HK-2 (cell line): ENCODE results near the gene ZDBF2.
"Not testable (repeated sequence)": the region's sequence is repeated elsewhere in the genome, so short reads cannot be mapped to it uniquely, and the experiment has no call there.

Experiments used
- DNase-seq: peaks from one replicate; pipeline ENCODE4 v3.0.0-alpha.2; 2018; ENCODE audit not compliant: unreplicated experiment

The ZDBF2 gene

DNA sequence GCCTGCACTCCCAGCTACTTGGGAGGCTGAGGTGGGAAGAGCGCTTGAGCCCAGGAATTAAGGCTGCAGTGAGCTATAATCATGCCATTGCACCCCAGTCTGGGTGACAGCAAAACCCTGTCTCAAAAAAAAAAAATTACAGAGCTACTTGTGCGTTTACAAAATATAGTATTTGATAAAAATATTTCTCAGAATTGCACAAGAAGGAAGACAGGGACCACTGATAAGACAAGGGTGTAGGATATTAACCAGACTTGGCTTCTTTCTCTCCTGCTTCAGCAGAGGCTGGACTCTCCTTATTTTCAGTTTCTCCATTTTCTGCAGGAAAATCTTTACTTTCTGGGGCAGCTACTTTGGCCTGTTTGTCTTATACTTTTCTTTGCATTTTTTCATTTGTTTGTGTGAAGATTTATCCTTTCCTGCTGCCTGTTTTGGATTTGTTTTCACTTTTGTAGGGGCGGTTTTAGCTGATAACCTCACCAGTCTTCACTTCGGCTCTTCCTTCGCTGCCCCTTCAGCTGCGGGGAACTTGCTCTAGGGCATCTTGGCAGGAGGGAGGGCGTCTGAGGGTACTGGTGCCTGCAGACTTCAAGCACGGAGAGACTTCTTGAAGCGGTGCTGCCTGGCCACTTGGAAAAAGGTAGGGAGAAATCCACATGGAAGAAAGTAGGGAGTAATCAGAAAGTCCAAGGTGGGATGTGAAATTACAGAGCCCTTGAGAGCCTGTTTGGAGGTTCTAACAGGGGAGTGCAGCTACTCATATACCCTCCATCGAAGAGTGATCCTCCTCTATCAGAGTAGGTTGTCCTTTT lies 14.9 kb upstream of the ZDBF2 start:
- DNase-seq = no peak

DNA sequence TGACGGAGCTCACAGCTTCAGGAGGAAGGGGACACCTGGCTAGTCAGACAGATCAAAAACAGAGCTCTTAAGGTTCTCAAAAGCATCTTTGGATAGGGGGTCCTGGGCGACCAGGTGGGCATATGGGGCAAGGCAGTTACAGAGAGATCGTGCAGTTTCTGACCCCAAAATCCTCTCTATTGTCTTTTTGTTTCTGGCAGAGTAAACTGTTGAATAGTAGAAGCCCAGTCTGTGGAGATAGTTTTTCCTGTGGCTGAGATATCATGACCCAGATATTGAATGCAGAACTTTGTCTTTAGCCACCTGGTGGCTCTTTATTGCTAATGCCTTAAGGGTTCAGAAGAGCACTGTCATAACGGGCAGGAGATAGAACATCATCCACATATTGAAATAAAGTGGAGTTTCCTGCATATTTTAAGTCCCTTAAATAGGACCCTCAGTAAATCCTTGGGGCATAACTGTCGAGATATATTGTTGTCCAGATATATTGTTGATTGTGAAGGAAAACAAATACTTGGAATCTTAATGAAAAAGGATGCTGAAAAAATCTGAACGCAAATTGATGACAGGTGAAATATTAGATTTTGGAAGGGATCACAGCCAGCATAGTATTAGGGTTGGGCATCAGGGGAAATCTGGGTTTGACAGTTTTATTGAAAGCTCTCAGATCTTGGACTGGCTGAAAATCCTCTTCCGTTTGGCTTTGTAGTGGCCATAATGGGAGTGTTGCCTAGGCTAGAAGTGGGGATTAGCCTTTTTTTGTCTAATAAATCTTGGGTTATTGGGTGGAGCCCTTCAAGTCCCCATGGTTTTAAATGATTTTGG lies 14.1 kb upstream of the ZDBF2 start:
- no peak for DNase-seq

- no peak for DNase-seq
These were observed 10.4 kb upstream of the ZDBF2 start for GRCh38 chr2:206263959-206264603.

DNA sequence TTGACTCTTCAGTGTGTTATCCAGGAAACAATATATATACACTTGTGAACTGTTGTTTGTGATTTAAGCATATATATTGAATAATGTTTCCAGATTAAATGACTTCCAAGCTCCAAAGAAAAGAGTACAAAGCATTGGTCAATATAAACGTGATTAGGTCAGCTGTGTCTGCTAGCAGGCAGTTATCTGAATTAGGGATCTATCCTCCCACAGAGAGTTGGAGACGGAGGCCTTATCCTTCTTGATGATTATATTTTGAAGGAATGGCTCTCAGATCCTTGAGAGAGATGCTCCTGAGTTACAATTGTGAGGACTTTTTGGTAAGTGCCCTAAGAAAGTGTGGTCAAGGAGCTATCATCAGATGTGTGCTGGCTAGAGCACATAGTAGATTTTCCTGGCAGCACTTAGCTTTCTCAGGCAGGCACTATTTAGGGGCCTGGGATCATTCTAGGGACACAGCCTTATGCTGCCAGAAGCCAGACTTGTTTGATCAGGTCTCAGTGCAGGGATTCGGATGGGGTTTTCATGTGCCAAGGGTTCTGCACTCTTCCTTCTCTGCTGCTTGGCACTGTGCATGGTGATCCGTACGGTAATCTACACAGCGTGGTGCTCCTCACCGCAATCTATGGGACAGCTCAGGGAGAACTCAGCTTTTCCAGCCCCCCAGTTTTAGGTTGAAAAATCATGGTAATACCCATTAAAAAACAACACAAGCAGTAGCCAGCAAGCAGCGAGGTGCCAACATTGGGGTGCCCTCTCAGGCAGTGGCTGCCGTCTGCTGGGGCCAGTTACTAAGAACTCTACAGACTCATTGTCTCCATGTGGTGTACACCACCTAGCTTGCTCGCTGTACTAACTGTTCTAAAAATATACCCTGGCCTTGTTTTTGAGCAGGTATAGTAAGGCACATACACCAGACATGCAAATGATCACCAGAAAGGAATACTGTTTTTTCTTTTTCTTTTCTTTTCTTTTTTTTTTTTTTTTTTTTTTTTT lies 8.0 kb upstream of the ZDBF2 start:
- no peak for DNase-seq

- DNase-seq = no peak
These were observed 6.9 kb upstream of the ZDBF2 start for GRCh38 chr2:206267567-206267966.

DNA sequence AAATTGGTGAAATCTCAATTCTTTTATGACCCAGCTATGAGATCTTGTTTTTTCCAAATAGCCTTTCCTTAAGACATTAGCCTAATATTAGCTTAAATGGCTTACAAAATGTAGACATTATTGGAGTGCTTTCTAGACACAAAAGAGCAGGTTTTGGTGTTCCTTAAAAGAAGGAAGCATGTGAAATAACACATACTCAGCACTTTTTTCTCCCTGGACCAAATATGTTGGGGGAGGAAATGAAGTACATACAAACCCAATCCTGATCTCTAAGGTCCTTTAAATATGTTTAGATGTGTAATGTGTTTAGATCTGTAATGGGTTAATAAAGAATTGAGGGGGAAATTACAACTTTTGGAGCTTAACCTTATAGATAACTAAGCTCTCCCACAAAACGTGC lies 3.4 kb upstream of the ZDBF2 start:
- DNase-seq = no peak

DNA sequence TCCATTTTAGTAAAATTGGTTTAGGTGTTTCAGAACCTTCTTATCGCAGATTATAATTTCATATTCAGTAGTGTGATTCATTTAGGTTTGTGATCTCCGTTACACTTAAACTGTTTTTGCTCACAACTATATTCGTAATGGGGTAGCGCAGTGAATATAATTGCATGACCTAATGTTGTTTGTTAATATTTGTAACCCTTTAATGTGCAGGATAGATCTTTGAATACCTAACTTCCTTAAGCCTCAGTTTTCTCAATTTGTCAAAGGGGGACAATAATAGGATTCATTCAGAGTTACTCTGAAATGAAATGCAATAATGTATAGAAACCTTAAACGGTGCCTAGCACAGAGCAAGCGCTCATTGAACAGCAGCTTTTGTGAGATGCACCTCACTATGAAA lies 558 bp upstream of the ZDBF2 start:
- no peak for DNase-seq

- peak; percentile 22 for DNase-seq
These were observed 1.0 kb downstream of the ZDBF2 start for GRCh38 chr2:206275312-206276055.

GRCh38 chr2:206276169-206276942 lies 1.9 kb downstream of the ZDBF2 start:
- DNase-seq = no peak

GRCh38 chr2:206277503-206277902 lies 3.0 kb downstream of the ZDBF2 start:
- DNase-seq = no peak

DNA sequence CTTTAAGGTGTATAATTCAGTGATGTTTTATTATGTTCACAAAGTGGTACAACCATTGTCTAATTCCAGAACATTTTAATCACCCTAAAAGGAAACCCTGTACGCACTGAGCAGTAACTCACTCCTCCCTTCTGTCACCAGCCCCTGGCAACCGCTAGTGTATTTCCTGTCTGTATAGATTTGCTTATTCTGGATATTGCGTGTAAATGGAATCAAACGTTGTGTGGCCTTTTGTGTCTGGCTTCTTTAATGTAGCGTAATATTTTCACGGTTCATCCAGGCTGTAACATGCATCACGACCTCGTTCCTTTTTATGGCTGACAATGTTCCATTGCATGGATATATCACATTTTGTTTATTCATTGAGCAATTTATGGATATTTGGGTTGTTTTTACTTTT lies 8.3 kb downstream of the ZDBF2 start:
- DNase-seq = no peak

DNA sequence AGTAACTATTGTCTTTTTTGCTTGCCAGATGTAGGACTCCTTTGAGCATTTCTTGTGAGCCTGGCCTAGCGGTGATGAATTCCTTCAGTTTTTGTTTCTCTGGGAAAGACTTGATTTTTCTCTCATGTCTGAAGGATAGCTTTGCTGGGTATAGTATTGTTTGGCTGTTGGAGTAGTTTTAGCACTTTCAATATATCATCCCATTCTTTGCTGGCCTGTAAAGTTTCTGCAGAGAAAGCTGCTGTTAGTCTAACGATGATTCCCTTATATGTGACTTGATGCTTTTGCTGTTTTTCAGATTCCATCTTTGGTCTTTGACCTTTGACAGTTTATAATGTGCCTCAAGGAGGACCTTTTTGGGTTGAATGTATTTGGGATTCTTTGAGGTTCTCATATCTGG lies 12.7 kb downstream of the ZDBF2 start:
- DNase-seq = no peak

DNA sequence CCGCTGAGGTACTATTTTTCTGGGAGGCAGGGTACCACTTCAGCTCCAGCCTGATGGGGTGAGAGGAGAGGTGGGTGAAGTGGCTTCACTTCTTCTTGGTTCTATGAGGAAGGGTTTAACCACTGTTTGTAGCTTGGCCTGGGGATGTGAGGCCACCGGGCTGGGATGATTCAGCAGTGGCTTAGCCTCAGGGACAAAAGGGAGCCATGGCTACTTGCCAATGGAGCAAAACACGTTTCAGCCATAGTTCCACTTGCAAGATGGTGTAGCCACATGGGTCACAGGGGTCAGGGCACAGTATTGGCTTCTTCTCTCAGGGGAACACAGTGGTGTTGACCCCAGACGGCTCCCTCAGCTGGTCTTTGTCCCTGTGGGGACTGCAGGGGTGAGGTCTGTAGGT lies 14.9 kb downstream of the ZDBF2 start:
- DNase-seq = no peak

- peak; percentile 14 for DNase-seq
These were observed 21.7 kb downstream of the ZDBF2 start for GRCh38 chr2:206296128-206296527.

DNA sequence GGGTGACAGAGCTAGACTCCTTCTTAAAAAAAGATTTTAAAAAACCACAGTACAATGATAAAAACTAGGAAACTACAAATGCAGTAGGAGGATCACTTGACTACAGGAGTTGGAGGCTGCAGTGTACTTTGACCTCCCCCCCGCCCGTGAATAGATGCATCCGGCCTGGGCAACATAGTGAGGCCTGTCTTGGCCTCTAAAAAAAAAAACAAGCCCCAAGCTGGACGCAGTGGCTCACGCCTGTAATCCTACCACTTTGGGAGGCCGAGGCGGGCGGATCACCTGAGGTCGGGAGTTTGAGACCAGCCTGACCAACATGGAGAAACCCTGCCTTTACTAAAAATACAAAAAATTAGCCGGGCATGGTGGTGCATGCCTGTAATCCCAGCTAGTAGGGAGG lies 25.1 kb downstream of the ZDBF2 start:
- DNase-seq = not testable (repeated sequence)

DNA sequence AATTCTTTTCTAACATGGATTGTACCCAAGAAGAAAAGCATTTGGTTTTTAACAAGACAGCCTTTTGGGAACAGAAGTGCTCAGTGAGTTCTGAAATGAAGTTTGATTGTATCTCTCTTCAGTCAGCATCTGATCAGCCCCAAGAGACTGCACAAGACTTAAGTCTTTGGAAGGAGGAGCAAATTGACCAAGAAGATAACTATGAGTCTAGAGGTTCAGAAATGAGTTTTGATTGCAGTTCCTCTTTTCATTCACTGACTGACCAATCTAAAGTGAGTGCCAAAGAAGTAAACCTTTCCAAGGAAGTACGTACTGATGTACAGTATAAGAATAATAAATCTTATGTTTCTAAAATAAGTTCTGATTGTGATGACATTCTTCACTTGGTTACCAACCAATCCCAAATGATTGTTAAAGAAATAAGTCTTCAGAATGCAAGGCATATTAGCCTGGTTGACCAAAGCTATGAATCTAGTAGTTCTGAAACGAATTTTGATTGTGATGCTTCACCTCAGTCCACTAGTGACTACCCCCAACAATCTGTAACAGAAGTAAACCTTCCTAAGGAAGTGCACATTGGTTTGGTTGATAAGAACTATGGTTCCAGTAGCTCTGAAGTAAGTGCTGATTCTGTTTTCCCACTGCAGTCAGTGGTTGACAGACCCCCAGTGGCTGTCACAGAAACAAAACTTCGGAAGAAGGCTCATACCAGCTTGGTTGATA lies 31.2 kb downstream of the ZDBF2 start:
- no peak for DNase-seq

DNA sequence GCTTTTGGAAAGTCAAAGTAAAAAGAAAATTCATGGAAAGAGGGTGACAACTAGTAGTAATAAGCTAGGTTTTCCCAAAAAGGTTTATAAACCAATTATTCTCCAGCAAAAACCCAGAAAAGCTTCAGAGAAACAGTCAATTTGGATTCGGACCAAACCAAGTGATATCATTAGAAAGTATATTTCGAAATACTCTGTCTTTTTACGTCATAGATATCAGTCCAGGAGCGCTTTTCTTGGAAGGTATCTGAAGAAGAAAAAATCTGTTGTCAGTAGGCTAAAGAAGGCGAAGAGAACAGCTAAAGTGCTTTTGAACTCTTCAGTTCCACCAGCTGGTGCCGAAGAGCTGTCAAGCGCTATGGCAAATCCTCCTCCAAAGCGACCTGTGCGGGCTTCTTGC lies 36.6 kb downstream of the ZDBF2 start:
- no peak for DNase-seq

GRCh38 chr2:206316141-206316540 lies 41.7 kb downstream of the ZDBF2 start:
- no peak for DNase-seq

- no peak for DNase-seq
These were observed 48.6 kb downstream of the ZDBF2 start for GRCh38 chr2:206323033-206323432.
